HEK293 (cell line): ENCODE data around the gene CSNK2A1.
A peak's percentile ranks its signal among the peaks of the same experiment; 100 is the strongest.

ENCODE experiments used
- CTCF ChIA-PET: fragments of 350-600 bp; formaldehyde crosslinking; extraction: SDS; loops from one replicate; lab custom pipeline; 2021; ENCODE audit warnings: antibody characterized with exemption; lab: Yijun Ruan, JAX
- POLR2A ChIA-PET: fragments of 300-600 bp; formaldehyde crosslinking; extraction: SDS; loops from one replicate; lab custom pipeline; 2020; ENCODE audit warnings: antibody characterized with exemption, inconsistent platforms; lab: Yijun Ruan, JAX
- H3K27ac ChIP-seq: fragments of 200-500 bp; sonication (Bioruptor generic); 2 replicates; pipeline ENCODE4 v1.5.1; 2014; ENCODE audit warnings: low read depth, low read length, control low read depth, inconsistent platforms; ENCODE audit errors: extremely low read depth
- H3K36me3 ChIP-seq, 2 experiments: fragments of 200-500 bp in 1 of 2; sonication (Bioruptor generic) in 1 of 2; 1 replicate in 1 of 2; 2 replicates in 1 of 2; pipeline ENCODE4 v1.5.1; 2014 to 2017; ENCODE audit warnings: inconsistent platforms in 2 of 2, low read length in 2 of 2; ENCODE audit not compliant: control insufficient read depth in 2 of 2, insufficient read depth in 1 of 2
- H3K4me1 ChIP-seq: fragments of 200-500 bp; sonication (Bioruptor generic); 2 replicates; pipeline ENCODE4 v1.5.1; 2014; ENCODE audit warnings: mild to moderate bottlenecking, low read length, inconsistent platforms; ENCODE audit not compliant: control insufficient read depth, insufficient read depth
- H3K4me3 ChIP-seq: 2 replicates; pipeline ENCODE4 v1.5.1; 2011; ENCODE audit warnings: low read depth, mild to moderate bottlenecking, control low read depth, low read length, moderate library complexity
- H3K9me3 ChIP-seq: fragments of 200-500 bp; sonication (Bioruptor generic); 2 replicates; pipeline ENCODE4 v1.5.1; 2014; ENCODE audit warnings: low read depth, low read length, inconsistent platforms; ENCODE audit not compliant: control insufficient read depth, insufficient read depth
- AEBP2 ChIP-seq: fragments of 450-650 bp; formaldehyde crosslinking; IDR thresholded peaks from 2 replicates; pipeline ENCODE4 v1.5.1; 2016; ENCODE audit warnings: missing biosample characterization, missing genetic modification characterization, borderline replicate concordance
- GFI1B ChIP-seq: fragments of 450-650 bp; formaldehyde crosslinking; IDR thresholded peaks from 2 replicates; pipeline ENCODE4 v1.5.1; 2016; ENCODE audit warnings: missing biosample characterization, missing genetic modification characterization
- KLF1 ChIP-seq: fragments of 450-650 bp; formaldehyde crosslinking; IDR thresholded peaks from 2 replicates; pipeline ENCODE4 v1.5.1; 2016; ENCODE audit warnings: missing biosample characterization, missing genetic modification characterization
- PRDM1 ChIP-seq: fragments of 450-650 bp; formaldehyde crosslinking; IDR thresholded peaks from 2 replicates; pipeline ENCODE4; 2016; ENCODE audit warnings: missing biosample characterization, missing genetic modification characterization
- PRDM6 ChIP-seq: fragments of 450-650 bp; formaldehyde crosslinking; IDR thresholded peaks from 2 replicates; pipeline ENCODE4 v1.5.1; 2017; ENCODE audit warnings: missing biosample characterization, missing genetic modification characterization
- SP7 ChIP-seq: fragments of 450-650 bp; formaldehyde crosslinking; IDR thresholded peaks from 2 replicates; pipeline ENCODE4 v1.5.1; 2016; ENCODE audit warnings: missing biosample characterization, missing genetic modification characterization
- ZBTB21 ChIP-seq: fragments of 450-650 bp; formaldehyde crosslinking; IDR thresholded peaks from 2 replicates; pipeline ENCODE4 v1.5.1; 2017; ENCODE audit warnings: missing biosample characterization, missing genetic modification characterization
- ZFP69B ChIP-seq: fragments of 450-650 bp; formaldehyde crosslinking; IDR thresholded peaks from 2 replicates; pipeline ENCODE4 v1.5.1; 2016; ENCODE audit warnings: missing biosample characterization, missing genetic modification characterization
- ZNF10 ChIP-seq: fragments of 450-650 bp; formaldehyde crosslinking; IDR thresholded peaks from 2 replicates; pipeline ENCODE4 v1.5.1; 2017; ENCODE audit warnings: missing biosample characterization, missing genetic modification characterization
- ZNF174 ChIP-seq: fragments of 450-650 bp; formaldehyde crosslinking; IDR thresholded peaks from 2 replicates; pipeline ENCODE4 v1.5.0; 2017; ENCODE audit warnings: missing biosample characterization, mild to moderate bottlenecking, missing genetic modification characterization
- ZNF184 ChIP-seq: fragments of 450-650 bp; IDR thresholded peaks from 2 replicates; pipeline ENCODE4 v1.5.1; 2018; ENCODE audit warnings: missing biosample characterization, mild to moderate bottlenecking, missing genetic modification characterization
- ZNF239 ChIP-seq: fragments of 450-650 bp; formaldehyde crosslinking; IDR thresholded peaks from 2 replicates; pipeline ENCODE4 v1.5.1; 2016; ENCODE audit warnings: missing biosample characterization, missing genetic modification characterization
- ZNF248 ChIP-seq: fragments of 450-650 bp; formaldehyde crosslinking; IDR thresholded peaks from 2 replicates; pipeline ENCODE4 v1.5.1; 2017; ENCODE audit warnings: missing biosample characterization, missing genetic modification characterization
- ZNF324 ChIP-seq: fragments of 450-650 bp; formaldehyde crosslinking; IDR thresholded peaks from 2 replicates; pipeline ENCODE4 v1.5.1; 2016; ENCODE audit warnings: missing biosample characterization, missing genetic modification characterization
- ZNF398 ChIP-seq: fragments of 450-650 bp; formaldehyde crosslinking; IDR thresholded peaks from 2 replicates; pipeline ENCODE4 v1.5.1; 2017; ENCODE audit warnings: missing biosample characterization, missing genetic modification characterization
- ZNF549 ChIP-seq: fragments of 450-650 bp; IDR thresholded peaks from 2 replicates; pipeline ENCODE4 v1.5.1; 2018; ENCODE audit warnings: missing biosample characterization, missing genetic modification characterization, mild to moderate bottlenecking, inconsistent platforms, moderate library complexity
- ZNF561 ChIP-seq: fragments of 450-650 bp; IDR thresholded peaks from 2 replicates; pipeline ENCODE4 v1.5.1; 2018; ENCODE audit warnings: missing biosample characterization, missing genetic modification characterization, borderline replicate concordance
- ZNF658 ChIP-seq: fragments of 450-650 bp; formaldehyde crosslinking; IDR thresholded peaks from 2 replicates; pipeline ENCODE4; 2016; ENCODE audit warnings: missing biosample characterization, missing genetic modification characterization
- TF ChIP-seq, protein P1 (sequence below): fragments of 450-650 bp; formaldehyde crosslinking; IDR thresholded peaks from 2 replicates; pipeline ENCODE4 v1.5.1; 2016; ENCODE audit warnings: missing biosample characterization, missing genetic modification characterization
- TF ChIP-seq, protein P2 (sequence below): fragments of 450-650 bp; formaldehyde crosslinking; IDR thresholded peaks from 2 replicates; pipeline ENCODE4 v1.5.1; 2016; ENCODE audit warnings: missing biosample characterization, missing genetic modification characterization, low read depth
- TF ChIP-seq, protein P3 (sequence below): fragments of 450-650 bp; formaldehyde crosslinking; IDR thresholded peaks from 2 replicates; pipeline ENCODE4 v1.5.1; 2016; ENCODE audit warnings: missing biosample characterization, missing genetic modification characterization
- TF ChIP-seq, protein P4 (sequence below): fragments of 450-650 bp; formaldehyde crosslinking; IDR thresholded peaks from 2 replicates; pipeline ENCODE4 v1.5.1; 2016; ENCODE audit warnings: missing biosample characterization, missing genetic modification characterization
- TF ChIP-seq, protein P5 (sequence below): fragments of 450-650 bp; formaldehyde crosslinking; IDR thresholded peaks from 2 replicates; pipeline ENCODE4 v1.5.1; 2016; ENCODE audit warnings: missing biosample characterization, missing genetic modification characterization

Gene CSNK2A1

DNA sequence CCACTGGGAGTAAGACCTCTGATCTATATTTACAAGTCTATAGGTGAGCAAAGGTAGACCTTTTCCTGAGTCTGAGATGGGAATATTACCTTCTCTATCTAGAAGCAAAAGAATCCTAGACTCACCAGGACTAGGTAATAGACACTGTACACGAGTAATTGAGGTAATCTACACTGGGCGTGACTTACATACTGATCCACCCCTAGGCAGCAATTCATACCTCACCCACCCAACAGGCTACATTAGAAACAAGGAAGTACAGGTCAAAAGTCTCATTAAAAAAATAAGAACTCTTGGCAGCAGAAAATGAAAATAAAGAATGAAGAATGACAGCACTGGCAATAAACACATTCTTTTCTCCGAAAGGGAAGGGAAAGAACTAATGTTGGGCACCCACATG, 7.6 kb downstream of the CSNK2A1 start:
- ChIA-PET POLR2A (no interaction called here), CTCF (interaction anchor here (1.4 to 1.6 kb wide), 3 partner anchors 131 to 203 kb away, joined by 3 to 4 read pairs (median 4); no protein-coding TSS in a partner anchor)
- peak; percentile 58 for TF ChIP-seq PRDM1 (tag by site-specific recombination)
- TF ChIP-seq, protein P1, sequence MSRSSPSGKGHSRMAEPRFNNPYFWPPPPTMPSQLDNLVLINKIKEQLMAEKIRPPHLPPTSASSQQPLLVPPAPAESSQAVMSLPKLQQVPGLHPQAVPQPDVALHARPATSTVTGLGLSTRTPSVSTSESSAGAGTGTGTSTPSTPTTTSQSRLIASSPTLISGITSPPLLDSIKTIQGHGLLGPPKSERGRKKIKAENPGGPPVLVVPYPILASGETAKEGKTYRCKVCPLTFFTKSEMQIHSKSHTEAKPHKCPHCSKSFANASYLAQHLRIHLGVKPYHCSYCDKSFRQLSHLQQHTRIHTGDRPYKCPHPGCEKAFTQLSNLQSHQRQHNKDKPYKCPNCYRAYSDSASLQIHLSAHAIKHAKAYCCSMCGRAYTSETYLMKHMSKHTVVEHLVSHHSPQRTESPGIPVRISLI (tag by site-specific recombination): no peak
- no peak for TF ChIP-seq ZNF658 (tag by site-specific recombination)
- no peak for TF ChIP-seq ZFP69B (tag by site-specific recombination)
- peak; percentile 30; the same call in 1 of the 2 replicates for TF ChIP-seq PRDM6 (tag by site-specific recombination)
- no peak for TF ChIP-seq ZBTB21 (tag by site-specific recombination)
- TF ChIP-seq, protein P2, sequence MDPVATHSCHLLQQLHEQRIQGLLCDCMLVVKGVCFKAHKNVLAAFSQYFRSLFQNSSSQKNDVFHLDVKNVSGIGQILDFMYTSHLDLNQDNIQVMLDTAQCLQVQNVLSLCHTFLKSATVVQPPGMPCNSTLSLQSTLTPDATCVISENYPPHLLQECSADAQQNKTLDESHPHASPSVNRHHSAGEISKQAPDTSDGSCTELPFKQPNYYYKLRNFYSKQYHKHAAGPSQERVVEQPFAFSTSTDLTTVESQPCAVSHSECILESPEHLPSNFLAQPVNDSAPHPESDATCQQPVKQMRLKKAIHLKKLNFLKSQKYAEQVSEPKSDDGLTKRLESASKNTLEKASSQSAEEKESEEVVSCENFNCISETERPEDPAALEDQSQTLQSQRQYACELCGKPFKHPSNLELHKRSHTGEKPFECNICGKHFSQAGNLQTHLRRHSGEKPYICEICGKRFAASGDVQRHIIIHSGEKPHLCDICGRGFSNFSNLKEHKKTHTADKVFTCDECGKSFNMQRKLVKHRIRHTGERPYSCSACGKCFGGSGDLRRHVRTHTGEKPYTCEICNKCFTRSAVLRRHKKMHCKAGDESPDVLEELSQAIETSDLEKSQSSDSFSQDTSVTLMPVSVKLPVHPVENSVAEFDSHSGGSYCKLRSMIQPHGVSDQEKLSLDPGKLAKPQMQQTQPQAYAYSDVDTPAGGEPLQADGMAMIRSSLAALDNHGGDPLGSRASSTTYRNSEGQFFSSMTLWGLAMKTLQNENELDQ (tag by site-specific recombination): no peak
- TF ChIP-seq KLF1 (tag by site-specific recombination): peak; percentile 81
- TF ChIP-seq, protein P3, sequence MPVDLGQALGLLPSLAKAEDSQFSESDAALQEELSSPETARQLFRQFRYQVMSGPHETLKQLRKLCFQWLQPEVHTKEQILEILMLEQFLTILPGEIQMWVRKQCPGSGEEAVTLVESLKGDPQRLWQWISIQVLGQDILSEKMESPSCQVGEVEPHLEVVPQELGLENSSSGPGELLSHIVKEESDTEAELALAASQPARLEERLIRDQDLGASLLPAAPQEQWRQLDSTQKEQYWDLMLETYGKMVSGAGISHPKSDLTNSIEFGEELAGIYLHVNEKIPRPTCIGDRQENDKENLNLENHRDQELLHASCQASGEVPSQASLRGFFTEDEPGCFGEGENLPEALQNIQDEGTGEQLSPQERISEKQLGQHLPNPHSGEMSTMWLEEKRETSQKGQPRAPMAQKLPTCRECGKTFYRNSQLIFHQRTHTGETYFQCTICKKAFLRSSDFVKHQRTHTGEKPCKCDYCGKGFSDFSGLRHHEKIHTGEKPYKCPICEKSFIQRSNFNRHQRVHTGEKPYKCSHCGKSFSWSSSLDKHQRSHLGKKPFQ (tag by site-specific recombination): 0 out of 2 replicates have a peak, but pooled peaks have one; percentile 41
- Histone ChIP-seq H3K27ac (no peak overlapping the region), H3K9me3 (no peaks in the 10 kb centered on the region), H3K36me3 (peaks cover 3 to 22% of the 10 kb centered on the region in 2 experiments; a peak in 2 of 3 replicates), H3K4me1 (peaks cover 28% of the 10 kb centered on the region), H3K4me3 (no peak overlapping the region)

GRCh38 chr20:533526-533925, 10.1 kb downstream of the CSNK2A1 start:
- Histone ChIP-seq H3K36me3 (peaks cover 21 to 23% of the 10 kb centered on the region in 2 experiments), H3K4me1 (peaks cover 28% of the 10 kb centered on the region), H3K9me3 (no peaks in the 10 kb centered on the region), H3K4me3 (no peak overlapping the region), H3K27ac (no peak overlapping the region)
- ChIA-PET POLR2A (interaction anchor here (0.8 kb wide), 1 partner anchor 9 kb away, joined by 3 read pairs; no protein-coding TSS in a partner anchor), CTCF (no interaction called here)
- TF ChIP-seq ZNF248 (tag by site-specific recombination): no peak
- TF ChIP-seq ZNF398 (tag by site-specific recombination): no peak
- TF ChIP-seq, protein P4, sequence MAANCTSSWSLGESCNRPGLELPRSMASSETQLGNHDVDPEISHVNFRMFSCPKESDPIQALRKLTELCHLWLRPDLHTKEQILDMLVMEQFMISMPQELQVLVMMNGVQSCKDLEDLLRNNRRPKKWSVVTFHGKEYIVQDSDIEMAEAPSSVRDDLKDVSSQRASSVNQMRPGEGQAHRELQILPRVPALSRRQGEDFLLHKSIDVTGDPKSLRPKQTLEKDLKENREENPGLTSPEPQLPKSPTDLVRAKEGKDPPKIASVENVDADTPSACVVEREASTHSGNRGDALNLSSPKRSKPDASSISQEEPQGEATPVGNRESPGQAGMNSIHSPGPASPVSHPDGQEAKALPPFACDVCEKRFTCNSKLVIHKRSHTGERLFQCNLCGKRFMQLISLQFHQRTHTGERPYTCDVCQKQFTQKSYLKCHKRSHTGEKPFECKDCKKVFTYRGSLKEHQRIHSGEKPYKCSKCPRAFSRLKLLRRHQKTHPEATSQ (tag by site-specific recombination): no peak
- TF ChIP-seq ZNF174: no peak
- TF ChIP-seq ZNF324: no peak
- TF ChIP-seq GFI1B: no peak
- TF ChIP-seq SP7 (tag by site-specific recombination): no peak
- no peak for TF ChIP-seq ZNF239 (tag by site-specific recombination)
- TF ChIP-seq, protein P5, sequence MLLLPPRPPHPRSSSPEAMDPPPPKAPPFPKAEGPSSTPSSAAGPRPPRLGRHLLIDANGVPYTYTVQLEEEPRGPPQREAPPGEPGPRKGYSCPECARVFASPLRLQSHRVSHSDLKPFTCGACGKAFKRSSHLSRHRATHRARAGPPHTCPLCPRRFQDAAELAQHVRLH: no peak
- TF ChIP-seq ZNF549 (tag by site-specific recombination): no peak
- TF ChIP-seq ZNF10 (tag by site-specific recombination): no peak
- TF ChIP-seq AEBP2 (tag by site-specific recombination): no peak
- no peak for TF ChIP-seq ZNF184 (tag by site-specific recombination)
- no peak for TF ChIP-seq ZNF561 (tag by site-specific recombination)
